IMR-90 (cell line): Measurements from ENCODE around the gene ASAP2. TPM values are rescaled to one million over a fixed set of nuclear protein-coding genes. Genes with fewer than 3 reads are reported as not detected.

Experiments
- polyA plus RNA-seq, 3 experiments: library from polyadenylated mRNA; depleted of rRNA; stranded (reverse); fragments of >200 nt; gene quantifications; 2 replicates each; pipeline ENCODE4 v1.2.3, GENCODE V29; 2012; ENCODE audit warnings: low replicate concordance in 1 of 3
- total RNA-seq: library from RNA; depleted of rRNA; stranded (reverse); fragments of >200 nt; gene quantifications from 2 replicates; pipeline ENCODE4 v1.2.3, GENCODE V29; 2012; rRNA removed

Gene ASAP2
- total and polyA plus RNA-seq, 2 of the 4 experiments (the other 2 are of a cell fraction): 19.7 to 28.1 TPM

Other genes with a start within 250 kb of the ASAP2 start
- gene MBOAT2, start 203.1 kb upstream of the ASAP2 start, total RNA-seq: 91.7 and 102 TPM in 2 replicates
- gene MBOAT2, start 203.1 kb upstream of the ASAP2 start, polyA plus RNA-seq (2012; rRNA removed): 33.0 and 33.9 TPM in 2 replicates
- 48.6 and 61.1 TPM in 2 replicates for gene ITGB1BP1, start 216.7 kb downstream of the ASAP2 start, total RNA-seq
- gene ITGB1BP1, start 216.7 kb downstream of the ASAP2 start, polyA plus RNA-seq (2012; rRNA removed): 88.1 and 93.9 TPM in 2 replicates
- gene CPSF3, start 216.8 kb downstream of the ASAP2 start, total RNA-seq: 64.5 and 72.8 TPM in 2 replicates
- gene CPSF3, start 216.8 kb downstream of the ASAP2 start, polyA plus RNA-seq (2012; rRNA removed): 24.7 and 29.2 TPM in 2 replicates